HG03469 (cell line): ENCODE data around the gene ACER3.
"Not testable (repeated sequence)": the region's sequence is repeated elsewhere in the genome, so short reads cannot be mapped to it uniquely, and the experiment has no call there.

ENCODE experiments used
- ATAC-seq: cut with Tn5 transposase; IDR thresholded peaks from one replicate; pipeline ENCODE4 v1.9.1; 2021; ENCODE audit warnings: mild to moderate bottlenecking, moderate library complexity, moderate number of reproducible peaks; ENCODE audit not compliant: unreplicated experiment

Gene ACER3

DNA sequence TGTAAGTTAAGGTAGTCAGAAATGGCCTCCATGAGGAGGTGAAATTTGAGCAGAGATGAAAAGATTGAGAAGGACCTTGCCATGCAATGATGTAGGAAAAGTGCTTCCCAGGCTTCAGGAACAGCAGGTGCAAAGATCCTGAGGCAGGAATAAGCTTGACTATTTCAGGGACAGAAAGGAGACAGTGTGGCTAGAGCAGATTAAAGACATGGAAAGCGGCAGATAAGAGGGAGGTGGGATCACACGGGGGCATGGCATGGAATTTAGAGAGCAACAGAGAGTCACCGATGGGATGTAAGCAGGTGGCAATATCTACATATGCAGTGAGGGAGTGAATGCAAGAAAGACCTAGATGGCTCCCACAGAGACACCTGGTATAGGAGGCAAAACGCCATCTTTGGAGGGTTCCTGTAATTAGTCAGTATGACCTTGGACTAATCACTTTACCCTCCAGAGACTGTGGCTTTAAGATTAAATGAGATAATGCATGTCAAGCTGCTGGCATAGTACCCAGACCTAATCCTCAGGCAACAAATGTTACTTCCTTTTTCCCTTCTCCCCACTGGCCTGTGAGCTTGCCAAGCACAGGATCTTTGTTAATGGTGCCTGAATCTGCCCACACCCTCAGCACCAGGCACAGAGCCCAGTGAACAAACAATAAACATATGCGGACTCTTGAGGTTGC lies 24.6 kb upstream of the ACER3 start:
- ATAC-seq, result no peak

GRCh38 chr11:76836613-76837291 lies 24.0 kb upstream of the ACER3 start:
- ATAC-seq, result no peak

DNA sequence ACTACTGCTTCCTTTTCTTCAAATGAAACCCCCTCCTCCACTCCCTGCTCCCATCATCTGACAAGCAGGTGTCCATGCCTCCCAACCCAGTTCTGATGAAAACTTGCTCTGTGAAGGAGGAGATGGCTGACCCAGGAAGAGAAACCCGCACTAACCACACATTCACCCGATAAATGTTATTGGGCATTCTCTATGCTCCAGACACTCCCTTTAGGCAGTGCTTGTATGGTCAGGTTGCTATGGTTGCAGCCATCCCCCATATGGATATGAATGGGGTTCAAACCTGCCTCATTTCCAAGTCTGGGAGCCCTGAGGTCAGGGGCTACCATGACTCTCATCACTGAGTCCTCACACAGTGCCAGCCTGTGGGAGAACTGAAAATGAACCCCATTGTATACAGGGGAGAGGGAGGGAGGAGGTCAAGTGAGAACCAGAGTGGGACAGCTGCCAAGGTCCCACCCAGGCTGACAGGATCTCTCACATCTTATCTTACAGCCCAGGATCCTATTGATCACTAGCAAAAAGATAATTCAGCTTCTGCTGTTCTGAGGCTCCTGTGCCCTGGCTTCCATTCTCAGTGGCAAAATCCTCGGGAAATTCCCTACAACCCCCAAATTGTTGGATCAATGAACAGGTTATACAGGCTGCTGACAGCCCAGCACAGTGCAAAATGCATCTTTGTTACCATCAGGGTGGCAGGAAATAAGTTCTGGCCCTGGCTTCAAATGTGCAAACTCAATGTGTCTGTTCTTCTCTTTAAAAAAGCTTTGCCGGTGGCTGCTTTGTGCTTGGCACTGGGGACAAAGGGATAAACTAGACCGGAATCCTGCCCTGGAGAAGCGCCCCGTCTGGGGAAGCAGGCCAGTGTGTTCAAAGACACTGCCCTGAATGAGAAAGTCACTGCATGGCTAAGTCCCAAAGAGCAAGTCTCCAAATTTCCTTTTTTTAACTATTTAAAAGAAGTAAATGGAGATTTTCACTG lies 22.7 kb upstream of the ACER3 start:
- ATAC-seq, result no peak

DNA sequence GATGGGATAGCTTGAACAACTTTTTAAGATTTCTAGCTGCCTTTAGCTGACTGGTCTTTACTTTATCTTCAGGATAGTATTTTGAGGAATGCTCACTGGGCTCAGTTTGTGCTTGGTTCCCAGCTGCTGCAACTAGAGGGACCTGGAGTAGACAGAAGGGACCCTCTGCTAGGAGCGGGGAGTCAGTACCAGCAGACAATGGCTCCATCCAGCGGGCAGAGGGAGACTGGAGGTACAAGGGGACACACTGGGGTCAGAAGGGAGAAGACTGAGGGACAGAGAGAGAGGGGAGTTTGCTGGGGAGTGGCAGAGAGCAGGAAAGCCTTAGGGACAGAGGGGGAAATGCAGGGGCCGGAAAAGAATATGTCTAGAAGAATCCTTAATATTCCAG lies 22.0 kb upstream of the ACER3 start:
- ATAC-seq, result no peak

DNA sequence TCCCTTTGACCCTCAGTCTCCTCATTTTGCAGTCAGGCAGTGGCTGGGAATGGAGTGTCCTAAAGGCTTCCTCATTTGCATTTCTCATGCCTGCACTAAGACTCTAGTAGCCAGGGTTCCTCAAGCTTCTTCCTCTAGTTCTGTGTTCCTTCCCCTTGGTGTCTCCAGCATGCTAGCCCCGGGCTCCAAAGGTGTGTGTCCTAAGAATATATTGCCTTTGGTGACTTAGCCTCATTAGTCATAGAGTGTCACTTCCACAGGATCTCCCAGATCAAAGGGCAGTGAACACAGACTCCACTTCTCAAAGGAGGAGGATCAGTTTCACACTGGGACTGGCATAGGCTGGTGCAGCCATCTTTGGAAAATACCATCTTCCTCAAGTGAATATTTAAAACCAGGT lies 21.4 kb upstream of the ACER3 start:
- ATAC-seq, result no peak

- no peak for ATAC-seq
These were observed 18.7 kb upstream of the ACER3 start for GRCh38 chr11:76841923-76842452.

DNA sequence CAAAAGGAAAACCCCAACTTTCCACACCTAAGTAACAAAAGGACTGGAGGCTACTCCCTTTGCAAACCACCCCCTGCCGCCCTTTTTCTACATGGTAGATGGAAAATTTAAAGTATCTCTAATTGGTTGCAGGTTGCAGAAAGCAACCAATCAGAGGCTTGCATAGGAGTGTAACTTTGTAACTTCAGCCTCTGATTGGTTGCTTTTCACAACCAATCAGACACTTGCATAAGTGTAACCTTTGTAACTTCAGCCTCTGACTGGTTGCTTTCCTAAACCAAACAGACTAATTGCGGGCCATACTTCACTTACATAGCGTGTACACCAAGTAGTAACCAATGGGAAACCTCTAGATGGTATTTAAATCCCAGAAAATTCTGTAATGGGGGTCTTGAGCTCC lies 16.8 kb upstream of the ACER3 start:
- ATAC-seq, result no peak

DNA sequence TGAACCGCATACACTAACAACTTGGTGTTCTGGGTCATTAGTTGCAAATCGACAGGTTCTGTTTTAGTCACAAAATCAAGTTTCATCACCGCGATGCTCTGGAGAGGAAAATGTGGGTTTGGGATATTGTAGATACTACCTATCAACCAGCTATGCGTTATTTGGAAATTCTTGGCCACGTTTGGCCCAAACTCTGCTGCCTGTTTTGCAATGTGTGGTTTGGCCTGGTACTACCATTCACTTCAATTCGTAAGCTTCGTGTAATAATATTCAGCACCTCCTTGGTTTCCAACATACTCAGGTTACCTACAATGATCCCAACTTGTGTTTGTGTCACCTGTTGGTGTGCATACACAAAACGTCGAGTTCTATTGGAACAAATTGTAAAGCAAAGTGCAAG lies 16.2 kb upstream of the ACER3 start:
- no peak for ATAC-seq

DNA sequence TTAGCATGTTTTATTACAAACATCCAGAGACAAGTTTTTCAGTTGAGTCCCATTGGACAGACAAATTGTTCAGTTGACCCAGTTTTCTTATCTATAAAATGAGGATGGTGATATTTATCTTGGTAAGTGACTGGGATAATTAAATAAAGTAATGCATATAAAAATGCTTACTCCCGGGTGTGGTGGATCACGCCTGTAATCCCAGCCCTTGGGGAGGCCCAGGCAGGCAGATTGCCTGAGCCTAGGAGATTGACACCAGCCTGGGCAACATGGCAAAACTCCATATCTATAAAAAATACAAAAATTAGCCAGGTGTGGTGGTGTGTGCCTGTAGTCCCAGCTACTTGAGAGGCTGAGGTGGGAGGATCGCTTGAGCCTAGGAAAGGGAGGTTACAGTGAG lies 15.6 kb upstream of the ACER3 start:
- no peak for ATAC-seq

- ATAC-seq, result no peak
These were observed 14.3 kb upstream of the ACER3 start for GRCh38 chr11:76846441-76846840.

DNA sequence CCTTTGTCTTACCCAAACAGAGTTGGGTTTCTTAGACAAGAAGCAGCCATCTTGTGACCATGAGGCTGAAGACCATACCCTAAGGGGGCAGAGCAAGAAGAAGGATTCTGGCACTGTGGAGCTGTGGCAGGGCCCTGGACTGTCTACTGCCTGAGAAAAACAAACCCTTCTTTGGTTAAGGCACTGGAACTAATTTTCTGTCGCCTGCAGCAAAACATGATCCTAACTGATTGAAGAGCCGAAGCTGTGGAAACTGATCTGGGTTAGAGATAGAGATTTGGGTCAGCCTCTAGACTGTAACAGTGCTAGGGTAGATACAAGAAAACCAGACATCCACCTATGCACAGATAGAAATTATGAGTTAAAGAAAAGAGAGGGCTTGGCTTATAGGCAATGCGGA lies 11.3 kb upstream of the ACER3 start:
- no peak for ATAC-seq

GRCh38 chr11:76850130-76850529 lies 10.6 kb upstream of the ACER3 start:
- ATAC-seq, result no peak

DNA sequence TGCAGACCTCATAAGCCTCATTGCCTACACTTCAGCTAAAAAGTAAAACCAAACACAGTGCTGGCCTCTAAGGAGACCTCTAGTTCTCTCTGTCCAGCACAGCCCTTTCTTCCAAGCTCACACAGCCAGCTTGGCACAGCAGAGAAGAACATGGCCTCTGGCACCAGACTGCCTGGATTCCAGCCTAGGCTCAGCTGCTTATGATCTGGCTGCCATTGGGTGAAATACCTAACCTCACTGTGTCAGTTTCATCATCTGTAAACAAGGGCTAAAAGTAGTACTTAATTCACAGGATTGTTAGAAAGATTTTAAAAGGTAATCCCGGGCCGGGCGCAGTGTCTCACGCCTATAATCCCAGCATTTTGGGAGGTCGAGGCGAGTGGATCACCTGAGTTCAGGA lies 9.9 kb upstream of the ACER3 start:
- ATAC-seq, result no peak

DNA sequence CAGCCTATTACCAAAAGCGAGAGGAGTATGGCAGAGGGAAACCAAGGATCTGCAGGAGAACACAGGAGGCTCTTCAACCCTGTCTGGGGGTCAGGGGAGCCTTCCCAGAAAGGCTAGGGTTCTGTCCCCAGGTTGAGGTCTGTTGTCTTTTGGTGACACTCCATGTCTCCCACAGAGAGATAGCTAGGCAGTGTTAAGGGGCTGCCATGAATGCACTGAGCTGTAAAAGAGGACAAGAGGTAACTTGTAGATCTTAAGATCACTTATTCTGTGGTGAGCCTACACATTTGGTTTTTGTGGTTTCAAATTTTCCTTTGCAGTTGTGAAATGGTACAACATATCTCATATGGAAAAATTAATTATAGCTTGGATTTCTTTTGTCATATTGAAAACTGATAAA lies 6.0 kb upstream of the ACER3 start:
- ATAC-seq, result no peak

GRCh38 chr11:76855670-76856069 lies 5.0 kb upstream of the ACER3 start:
- not testable (repeated sequence) for ATAC-seq

GRCh38 chr11:76856106-76856505 lies 4.6 kb upstream of the ACER3 start:
- no peak for ATAC-seq

DNA sequence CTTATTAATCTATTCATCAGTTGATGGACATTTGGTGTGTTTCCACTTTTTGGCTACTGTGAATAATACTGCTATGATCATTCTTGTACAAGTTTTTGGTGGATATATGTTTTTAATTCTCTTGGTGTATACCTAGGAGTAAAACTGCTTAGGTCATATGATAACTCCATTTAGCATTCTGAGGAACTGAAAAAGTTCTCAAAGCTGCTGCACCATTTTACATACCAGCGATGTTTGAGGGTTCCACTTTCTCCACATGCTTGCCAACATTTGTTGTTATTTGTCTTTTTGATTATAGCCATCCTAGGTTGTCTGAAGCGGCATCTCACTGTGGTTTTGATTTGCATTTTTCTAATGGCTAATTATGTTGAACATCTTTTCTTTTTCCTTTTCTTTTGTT lies 4.1 kb upstream of the ACER3 start:
- no peak for ATAC-seq

GRCh38 chr11:76857781-76858410 lies 2.8 kb upstream of the ACER3 start:
- no peak for ATAC-seq

- no peak for ATAC-seq
These were observed 950 bp upstream of the ACER3 start for GRCh38 chr11:76859708-76860227.

DNA sequence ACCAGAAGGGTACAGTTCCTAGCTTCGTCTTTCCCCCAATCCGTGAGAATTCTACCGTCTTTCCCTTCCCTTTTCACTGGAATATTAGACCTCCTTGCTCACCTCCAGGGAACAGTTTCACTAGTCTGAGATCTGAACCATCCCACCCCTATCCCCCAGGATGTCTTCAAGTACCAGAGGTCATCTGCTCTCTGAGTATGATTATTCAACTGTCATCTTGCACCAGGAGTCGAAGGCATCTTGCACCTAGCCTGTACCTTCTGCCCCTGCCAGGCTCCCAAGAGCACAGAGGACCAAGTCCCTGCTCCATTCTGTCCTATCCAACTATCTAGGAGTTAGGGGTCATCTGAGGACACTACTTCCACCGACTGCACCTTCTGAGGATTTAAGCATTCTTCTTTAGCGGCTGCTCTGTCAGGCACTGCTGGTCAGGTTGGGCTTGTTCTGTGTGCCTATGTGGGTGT lies 804 bp downstream of the ACER3 start:
- ATAC-seq, result no peak

- ATAC-seq, result not testable (repeated sequence)
These were observed 2.1 kb downstream of the ACER3 start for GRCh38 chr11:76862794-76863193.
